HCT116 (cell line): ENCODE results near the gene RFLNA. TPM values are rescaled to one million over a fixed set of nuclear protein-coding genes. Genes with fewer than 3 reads are reported as not detected.

Experiments used
- ATAC-seq: fragments of 200-7000 bp; cut with Tn5 transposase; 2 replicates; pipeline ENCODE4 v1.9.1; 2020; ENCODE audit warnings: mild to moderate bottlenecking, moderate library complexity
- BruUV-seq: library from RNA; stranded (reverse); fragments of 400-500 nt; replicated peaks from 2 replicates; lab custom pipeline; 2021; lab: Mats Ljungman, UMichigan
- CTCF ChIA-PET: fragments of 300-600 bp; sonication (Branson Sonifier 250); formaldehyde crosslinking; loops from one replicate; lab custom pipeline; 2021; ENCODE audit warnings: antibody characterized with exemption; lab: Charles Lee
- POLR2A ChIA-PET: fragments of 300-600, 350-600 bp; sonication (Branson Sonifier 250); formaldehyde crosslinking; loops from one replicate; lab custom pipeline; 2021; ENCODE audit warnings: antibody characterized with exemption; lab: Charles Lee
- RAD21 ChIA-PET, 2 experiments: fragments of 300-600 bp; sonication (Branson Sonifier 250); formaldehyde crosslinking; loops; one replicate each; lab custom pipeline; 2023; ENCODE audit warnings: low total read pairs in 2 of 2; ENCODE audit not compliant: uncharacterized antibody in 2 of 2, unreplicated experiment in 2 of 2, low non-redundant PET in 1 of 2; lab: Charles Lee
- DNase-seq: peaks from one replicate; pipeline ENCODE4 v3.0.0-alpha.2; 2010; ENCODE audit warnings: low read depth, low spot score
- H2AFZ ChIP-seq: fragments of 200-600 bp; shearing (Covaris generic), sonication (generic); 2 replicates; pipeline ENCODE4 v1.6.1; 2017; ENCODE audit warnings: low read depth, mixed run types, mixed read lengths, antibody characterized with exemption, low read length; ENCODE audit not compliant: poor library complexity, severe bottlenecking
- H3K27ac ChIP-seq: 2 replicates; pipeline ENCODE4 v1.5.1; 2012; ENCODE audit warnings: low read depth, low read length
- H3K27me3 ChIP-seq: fragments of 200-600 bp; sonication (generic); 2 replicates; pipeline ENCODE4 v1.6.1; 2016; ENCODE audit warnings: mixed run types, low read length, mixed read lengths; ENCODE audit not compliant: insufficient read depth
- H3K36me3 ChIP-seq, 2 experiments: fragments of 200-500 bp in 1 of 2; fragments of 200-600 bp in 1 of 2; sonication (Bioruptor generic) in 1 of 2; sonication (generic) in 1 of 2; 2 replicates each; pipeline versions ENCODE4 v1.5.1 to v1.6.1; 2014 to 2016; ENCODE audit warnings: low read length in 2 of 2, inconsistent platforms in 1 of 2, mixed read lengths in 1 of 2, mixed run types in 1 of 2; ENCODE audit not compliant: insufficient read depth in 2 of 2, control insufficient read depth in 1 of 2
- H3K4me1 ChIP-seq, 2 experiments: fragments of 200-600 bp in 1 of 2; sonication (generic) in 1 of 2; 2 replicates each; pipeline versions ENCODE4 v1.5.1 to v1.6.1; 2012 to 2017; ENCODE audit warnings: low read length in 2 of 2, inconsistent platforms in 1 of 2, mild to moderate bottlenecking in 1 of 2, mixed read lengths in 1 of 2, mixed run types in 1 of 2, moderate library complexity in 1 of 2; ENCODE audit not compliant: insufficient read depth in 2 of 2, control insufficient read depth in 1 of 2
- H3K4me2 ChIP-seq: fragments of 200-600 bp; sonication (generic); 2 replicates; pipeline ENCODE4 v1.6.1; 2017; ENCODE audit warnings: mixed run types, low read length, mixed read lengths
- H3K4me3 ChIP-seq, 2 experiments: fragments of 200-600 bp in 1 of 2; sonication (generic) in 1 of 2; replicated peaks in 1 of 2; 2 replicates each; pipeline ENCODE4 v1.5.1; 2011 to 2016; ENCODE audit warnings: low read length in 2 of 2, control low read depth in 1 of 2, low read depth in 1 of 2, mild to moderate bottlenecking in 1 of 2, mixed read lengths in 1 of 2, mixed run types in 1 of 2
- H3K79me2 ChIP-seq: fragments of 200-600 bp; sonication (generic); 2 replicates; pipeline ENCODE4 v1.6.1; 2017; ENCODE audit warnings: mild to moderate bottlenecking, mixed run types, low read length, moderate library complexity, mixed read lengths; ENCODE audit not compliant: insufficient read depth
- H3K9ac ChIP-seq: fragments of 200-600 bp; sonication (generic); 2 replicates; pipeline ENCODE4 v1.6.1; 2016; ENCODE audit warnings: low read length, mixed read lengths
- H3K9me2 ChIP-seq: fragments of 200-600 bp; sonication (generic), shearing (Covaris generic); 2 replicates; pipeline ENCODE4 v1.6.1; 2017; ENCODE audit warnings: mixed run types, mild to moderate bottlenecking, moderate library complexity; ENCODE audit not compliant: insufficient read depth
- H3K9me3 ChIP-seq, 2 experiments: fragments of 200-500 bp in 1 of 2; fragments of 200-600 bp in 1 of 2; sonication (Bioruptor generic) in 1 of 2; sonication (generic) in 1 of 2; 2 replicates each; pipeline ENCODE4 v1.6.1; 2014 to 2017; ENCODE audit warnings: low read length in 2 of 2, mixed read lengths in 2 of 2, inconsistent platforms in 1 of 2, low read depth in 1 of 2, mild to moderate bottlenecking in 1 of 2, mixed run types in 1 of 2, moderate library complexity in 1 of 2; ENCODE audit not compliant: control insufficient read depth in 1 of 2, insufficient read depth in 1 of 2
- H4K20me1 ChIP-seq: fragments of 200-600 bp; sonication (generic), shearing (Covaris generic); 2 replicates; pipeline ENCODE4 v1.6.1; 2017; ENCODE audit warnings: mixed run types, mild to moderate bottlenecking, moderate library complexity; ENCODE audit not compliant: insufficient read depth
- CBX3 ChIP-seq: IDR thresholded peaks from 2 replicates; pipeline ENCODE4 v1.6.1; 2012; ENCODE audit warnings: low read depth
- CEBPB ChIP-seq: IDR thresholded peaks from 2 replicates; pipeline ENCODE4 v1.6.1; 2012; ENCODE audit warnings: low read depth
- EGR1 ChIP-seq: IDR thresholded peaks from 2 replicates; pipeline ENCODE4 v1.6.1; 2012; ENCODE audit warnings: low read depth
- EZH2 ChIP-seq: fragments of 200-600 bp; sonication (generic); IDR thresholded peaks from 2 replicates; pipeline ENCODE4 v1.6.1; 2017; ENCODE audit warnings: antibody characterized with exemption, mixed run types
- EZH2phosphoT487 ChIP-seq: fragments of 200-600 bp; IDR thresholded peaks from 2 replicates; pipeline ENCODE4 v1.6.1; 2018; ENCODE audit warnings: antibody characterized with exemption, borderline replicate concordance
- POLR2AphosphoS5 ChIP-seq: IDR thresholded peaks from 2 replicates; pipeline ENCODE4 v1.6.1; 2011; ENCODE audit warnings: mild to moderate bottlenecking, low read depth, low read length, moderate library complexity
- RAD21 ChIP-seq: IDR thresholded peaks from 2 replicates; pipeline ENCODE4 v1.6.1; 2012; ENCODE audit warnings: low read depth, mild to moderate bottlenecking
- SIN3A ChIP-seq: IDR thresholded peaks from 2 replicates; pipeline ENCODE4 v1.6.1; 2012; ENCODE audit warnings: low read depth
- SP1 ChIP-seq: IDR thresholded peaks from 2 replicates; pipeline ENCODE4 v1.6.1; 2012; ENCODE audit warnings: low read depth
- SRF ChIP-seq: IDR thresholded peaks from 2 replicates; pipeline ENCODE4 v1.6.1; 2012; ENCODE audit warnings: low read depth
- TCF7L2 ChIP-seq: IDR thresholded peaks from 2 replicates; pipeline ENCODE4 v1.7.0; 2011; ENCODE audit warnings: borderline replicate concordance, inconsistent platforms; ENCODE audit not compliant: insufficient read depth, insufficient read length; ENCODE audit errors: extremely low read depth
- YY1 ChIP-seq: IDR thresholded peaks from 2 replicates; pipeline ENCODE4 v1.6.1; 2011; ENCODE audit warnings: low read length, low read depth, moderate library complexity, mild to moderate bottlenecking; ENCODE audit not compliant: insufficient replicate concordance; ENCODE audit errors: extremely low read depth
- intact Hi-C: fragments of 100-400 bp; cut with micrococcal nuclease; formaldehyde crosslinking; loops from 2 replicates; pipeline ENCODE4 v1.10.0; 2022
- total RNA-seq: library from RNA; stranded (reverse); gene quantifications from one replicate; pipeline ENCODE4 v1.2.1, GENCODE V29; 2021; ENCODE audit not compliant: unreplicated experiment
- TF ChIP-seq, protein P1 (sequence below), 3 experiments: fragments of 200-600 bp in 1 of 3; sonication (generic) in 1 of 3; IDR thresholded peaks in 2 of 3; conservative IDR thresholded peaks in 1 of 3; 2 replicates each; pipeline ENCODE4 v1.5.1; 2012 to 2017; ENCODE audit warnings: low read depth in 2 of 3, low read length in 2 of 3, antibody characterized with exemption in 1 of 3, borderline replicate concordance in 1 of 3, control low read depth in 1 of 3, mild to moderate bottlenecking in 1 of 3, mixed read lengths in 1 of 3, mixed run types in 1 of 3, moderate library complexity in 1 of 3; ENCODE audit not compliant: insufficient read depth in 1 of 3
- TF ChIP-seq, protein P2 (sequence below): IDR thresholded peaks from 2 replicates; pipeline ENCODE4 v1.6.1; 2012
- TF ChIP-seq, protein P3 (sequence below): IDR thresholded peaks from 2 replicates; pipeline ENCODE4 v1.6.1; 2012; ENCODE audit warnings: low read depth

RFLNA gene
- total RNA-seq, 1 experiment from 2014 or later: not detected

DNA sequence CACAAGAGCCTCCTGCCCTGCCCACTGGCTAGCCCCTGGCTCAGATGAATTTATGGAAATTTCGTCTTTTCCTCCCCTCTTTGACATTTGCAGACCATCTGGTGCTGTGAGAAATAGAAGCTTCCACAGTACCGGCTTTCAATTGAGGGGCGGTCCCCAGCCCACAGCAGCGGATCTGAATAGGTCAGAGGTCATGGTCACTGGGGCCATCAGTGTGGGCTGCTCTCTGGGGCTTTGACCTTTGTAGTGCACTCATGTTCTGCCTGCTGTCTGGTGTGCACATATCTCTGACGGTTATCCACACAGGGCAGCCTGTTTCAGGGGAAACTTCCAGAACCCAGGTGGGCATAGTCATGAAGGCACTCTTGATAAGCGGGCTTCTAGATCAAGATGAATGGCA is 2.5 kb upstream of the RFLNA start:
- intact Hi-C loops: no loop called here

More for the DNA sequence above, 2.5 kb upstream of the RFLNA start:
- no peak overlapping the region for H3K9ac ChIP-seq
- RAD21 ChIA-PET: no interaction called here
- TF ChIP-seq EZH2: no peak
- TF ChIP-seq TCF7L2: no peak
- TF ChIP-seq SRF: no peak
- TF ChIP-seq RAD21: no peak
- TF ChIP-seq, protein P1, sequence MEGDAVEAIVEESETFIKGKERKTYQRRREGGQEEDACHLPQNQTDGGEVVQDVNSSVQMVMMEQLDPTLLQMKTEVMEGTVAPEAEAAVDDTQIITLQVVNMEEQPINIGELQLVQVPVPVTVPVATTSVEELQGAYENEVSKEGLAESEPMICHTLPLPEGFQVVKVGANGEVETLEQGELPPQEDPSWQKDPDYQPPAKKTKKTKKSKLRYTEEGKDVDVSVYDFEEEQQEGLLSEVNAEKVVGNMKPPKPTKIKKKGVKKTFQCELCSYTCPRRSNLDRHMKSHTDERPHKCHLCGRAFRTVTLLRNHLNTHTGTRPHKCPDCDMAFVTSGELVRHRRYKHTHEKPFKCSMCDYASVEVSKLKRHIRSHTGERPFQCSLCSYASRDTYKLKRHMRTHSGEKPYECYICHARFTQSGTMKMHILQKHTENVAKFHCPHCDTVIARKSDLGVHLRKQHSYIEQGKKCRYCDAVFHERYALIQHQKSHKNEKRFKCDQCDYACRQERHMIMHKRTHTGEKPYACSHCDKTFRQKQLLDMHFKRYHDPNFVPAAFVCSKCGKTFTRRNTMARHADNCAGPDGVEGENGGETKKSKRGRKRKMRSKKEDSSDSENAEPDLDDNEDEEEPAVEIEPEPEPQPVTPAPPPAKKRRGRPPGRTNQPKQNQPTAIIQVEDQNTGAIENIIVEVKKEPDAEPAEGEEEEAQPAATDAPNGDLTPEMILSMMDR (IDR thresholded peaks at IDR 0.05 in 2 of 3, conservative IDR thresholded peaks at IDR 0.05 in 1 of 3; ENCODE audit: borderline replicate concordance in 1 of 3, insufficient read depth in 1 of 3, low read depth in 2 of 3, low read length in 2 of 3): no peak
- no peak for TF ChIP-seq EGR1
- no peak for TF ChIP-seq CEBPB
- TF ChIP-seq SP1: no peak
- no peak for TF ChIP-seq YY1
- TF ChIP-seq POLR2AphosphoS5: no peak
- TF ChIP-seq, protein P2, sequence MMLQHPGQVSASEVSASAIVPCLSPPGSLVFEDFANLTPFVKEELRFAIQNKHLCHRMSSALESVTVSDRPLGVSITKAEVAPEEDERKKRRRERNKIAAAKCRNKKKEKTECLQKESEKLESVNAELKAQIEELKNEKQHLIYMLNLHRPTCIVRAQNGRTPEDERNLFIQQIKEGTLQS: no peak
- TF ChIP-seq EZH2phosphoT487: no peak
- TF ChIP-seq CBX3: no peak
- TF ChIP-seq, protein P3, sequence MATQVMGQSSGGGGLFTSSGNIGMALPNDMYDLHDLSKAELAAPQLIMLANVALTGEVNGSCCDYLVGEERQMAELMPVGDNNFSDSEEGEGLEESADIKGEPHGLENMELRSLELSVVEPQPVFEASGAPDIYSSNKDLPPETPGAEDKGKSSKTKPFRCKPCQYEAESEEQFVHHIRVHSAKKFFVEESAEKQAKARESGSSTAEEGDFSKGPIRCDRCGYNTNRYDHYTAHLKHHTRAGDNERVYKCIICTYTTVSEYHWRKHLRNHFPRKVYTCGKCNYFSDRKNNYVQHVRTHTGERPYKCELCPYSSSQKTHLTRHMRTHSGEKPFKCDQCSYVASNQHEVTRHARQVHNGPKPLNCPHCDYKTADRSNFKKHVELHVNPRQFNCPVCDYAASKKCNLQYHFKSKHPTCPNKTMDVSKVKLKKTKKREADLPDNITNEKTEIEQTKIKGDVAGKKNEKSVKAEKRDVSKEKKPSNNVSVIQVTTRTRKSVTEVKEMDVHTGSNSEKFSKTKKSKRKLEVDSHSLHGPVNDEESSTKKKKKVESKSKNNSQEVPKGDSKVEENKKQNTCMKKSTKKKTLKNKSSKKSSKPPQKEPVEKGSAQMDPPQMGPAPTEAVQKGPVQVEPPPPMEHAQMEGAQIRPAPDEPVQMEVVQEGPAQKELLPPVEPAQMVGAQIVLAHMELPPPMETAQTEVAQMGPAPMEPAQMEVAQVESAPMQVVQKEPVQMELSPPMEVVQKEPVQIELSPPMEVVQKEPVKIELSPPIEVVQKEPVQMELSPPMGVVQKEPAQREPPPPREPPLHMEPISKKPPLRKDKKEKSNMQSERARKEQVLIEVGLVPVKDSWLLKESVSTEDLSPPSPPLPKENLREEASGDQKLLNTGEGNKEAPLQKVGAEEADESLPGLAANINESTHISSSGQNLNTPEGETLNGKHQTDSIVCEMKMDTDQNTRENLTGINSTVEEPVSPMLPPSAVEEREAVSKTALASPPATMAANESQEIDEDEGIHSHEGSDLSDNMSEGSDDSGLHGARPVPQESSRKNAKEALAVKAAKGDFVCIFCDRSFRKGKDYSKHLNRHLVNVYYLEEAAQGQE: no peak
- TF ChIP-seq SIN3A: no peak
- TF ChIP-seq, all 23 proteins: peak for 0
- H4K20me1 ChIP-seq: no peaks in the 10 kb centered on the region
- H3K79me2 ChIP-seq: no peaks in the 10 kb centered on the region
- no TSS peak for BruUV-seq
- H3K9me3 ChIP-seq: no peaks in the 10 kb centered on the region
- H3K27me3 ChIP-seq: no peaks in the 10 kb centered on the region
- DNase-seq: no peak
- no peak overlapping the region for H3K27ac ChIP-seq
- CTCF ChIA-PET: no interaction called here
- no peak overlapping the region for H3K4me2 ChIP-seq
- no peak overlapping the region for H3K4me3 ChIP-seq
- POLR2A ChIA-PET: no interaction called here
- H3K9me2 ChIP-seq: no peaks in the 10 kb centered on the region
- no peak for ATAC-seq
- no peak overlapping the region for H2AFZ ChIP-seq
- H3K36me3 ChIP-seq: no peaks in the 10 kb centered on the region
- H3K4me1 ChIP-seq: no peaks in the 10 kb centered on the region
